Thyroid gland (tissue), 4 donors: ENCODE data around the gene VMA21.

Source experiments
- POLR2A ChIP-seq, 2 donors: fragments of 450-650 bp; IDR thresholded peaks; one replicate each; pipeline ENCODE4 v1.6.1; 2017; ENCODE audit warnings: antibody characterized with exemption in 2 of 2, mild to moderate bottlenecking in 2 of 2, moderate library complexity in 1 of 2
- TF ChIP-seq, protein P1 (sequence below), 6 experiments: fragments of 200-600 bp in 3 of 6; fragments of 450-650 bp in 3 of 6; sonication (generic) in 3 of 6; IDR thresholded peaks; one replicate each; pipeline ENCODE4 v1.5.1; 2016 to 2019; ENCODE audit warnings: antibody characterized with exemption in 6 of 6, mild to moderate bottlenecking in 2 of 6, inconsistent platforms in 1 of 6, moderate library complexity in 1 of 6

- TF ChIP-seq, protein P1, sequence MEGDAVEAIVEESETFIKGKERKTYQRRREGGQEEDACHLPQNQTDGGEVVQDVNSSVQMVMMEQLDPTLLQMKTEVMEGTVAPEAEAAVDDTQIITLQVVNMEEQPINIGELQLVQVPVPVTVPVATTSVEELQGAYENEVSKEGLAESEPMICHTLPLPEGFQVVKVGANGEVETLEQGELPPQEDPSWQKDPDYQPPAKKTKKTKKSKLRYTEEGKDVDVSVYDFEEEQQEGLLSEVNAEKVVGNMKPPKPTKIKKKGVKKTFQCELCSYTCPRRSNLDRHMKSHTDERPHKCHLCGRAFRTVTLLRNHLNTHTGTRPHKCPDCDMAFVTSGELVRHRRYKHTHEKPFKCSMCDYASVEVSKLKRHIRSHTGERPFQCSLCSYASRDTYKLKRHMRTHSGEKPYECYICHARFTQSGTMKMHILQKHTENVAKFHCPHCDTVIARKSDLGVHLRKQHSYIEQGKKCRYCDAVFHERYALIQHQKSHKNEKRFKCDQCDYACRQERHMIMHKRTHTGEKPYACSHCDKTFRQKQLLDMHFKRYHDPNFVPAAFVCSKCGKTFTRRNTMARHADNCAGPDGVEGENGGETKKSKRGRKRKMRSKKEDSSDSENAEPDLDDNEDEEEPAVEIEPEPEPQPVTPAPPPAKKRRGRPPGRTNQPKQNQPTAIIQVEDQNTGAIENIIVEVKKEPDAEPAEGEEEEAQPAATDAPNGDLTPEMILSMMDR (IDR thresholded peaks at IDR 0.05) = no peak
- TF ChIP-seq POLR2A (IDR thresholded peaks at IDR 0.05) = no peak
Measured at GRCh38 chrX:151365579-151365978, 31.4 kb upstream of the VMA21 start.
